ENCODE data around the gene MCM8.

Gene MCM8

DNA sequence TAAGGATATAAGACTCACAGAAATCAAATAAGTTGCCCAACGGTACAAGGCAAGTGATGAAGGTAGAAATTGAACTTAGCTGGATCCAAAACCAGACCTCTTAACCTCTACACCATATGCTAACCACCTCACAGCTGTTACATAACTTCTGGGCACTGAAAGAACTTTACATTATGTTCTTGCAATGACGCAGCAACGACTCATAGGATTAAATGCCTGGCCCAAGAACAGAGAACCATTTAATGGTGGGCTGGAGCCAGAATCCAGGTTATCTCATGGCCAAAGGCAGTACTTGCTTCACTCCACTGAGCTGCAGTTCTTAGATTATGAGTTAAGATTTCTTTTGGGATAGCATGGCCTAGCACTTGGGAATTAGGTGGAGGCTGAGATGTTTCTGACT, 4.5 kb upstream of the MCM8 start:
- H3K79me2 ChIP-seq (ENCODE audit: control insufficient read depth, low read length) = peaks cover 52% of the 10 kb centered on the region
- H3K9me2 ChIP-seq (replicated peaks; ENCODE audit: control insufficient read depth, low read length) = no peaks in the 10 kb centered on the region
- H3K27me3 ChIP-seq (ENCODE audit: control insufficient read depth, low read length) = no peaks in the 10 kb centered on the region
- no peak overlapping the region for H3K27ac ChIP-seq (ENCODE audit: low read depth, low read length)
- H4K20me1 ChIP-seq (ENCODE audit: control insufficient read depth, insufficient read depth, low read depth, low read length) = 0 out of 2 replicates have a peak, but pooled peaks cover 3% of the 10 kb centered on the region
- peaks cover 84% of the 10 kb centered on the region for H3K36me3 ChIP-seq (ENCODE audit: control insufficient read depth, low read length)
- H3K4me1 ChIP-seq (ENCODE audit: control insufficient read depth, low read length) = peaks cover 10% of the 10 kb centered on the region
- H3K4me3 ChIP-seq (ENCODE audit: low read length) = no peak overlapping the region
- TF ChIP-seq, protein P1, sequence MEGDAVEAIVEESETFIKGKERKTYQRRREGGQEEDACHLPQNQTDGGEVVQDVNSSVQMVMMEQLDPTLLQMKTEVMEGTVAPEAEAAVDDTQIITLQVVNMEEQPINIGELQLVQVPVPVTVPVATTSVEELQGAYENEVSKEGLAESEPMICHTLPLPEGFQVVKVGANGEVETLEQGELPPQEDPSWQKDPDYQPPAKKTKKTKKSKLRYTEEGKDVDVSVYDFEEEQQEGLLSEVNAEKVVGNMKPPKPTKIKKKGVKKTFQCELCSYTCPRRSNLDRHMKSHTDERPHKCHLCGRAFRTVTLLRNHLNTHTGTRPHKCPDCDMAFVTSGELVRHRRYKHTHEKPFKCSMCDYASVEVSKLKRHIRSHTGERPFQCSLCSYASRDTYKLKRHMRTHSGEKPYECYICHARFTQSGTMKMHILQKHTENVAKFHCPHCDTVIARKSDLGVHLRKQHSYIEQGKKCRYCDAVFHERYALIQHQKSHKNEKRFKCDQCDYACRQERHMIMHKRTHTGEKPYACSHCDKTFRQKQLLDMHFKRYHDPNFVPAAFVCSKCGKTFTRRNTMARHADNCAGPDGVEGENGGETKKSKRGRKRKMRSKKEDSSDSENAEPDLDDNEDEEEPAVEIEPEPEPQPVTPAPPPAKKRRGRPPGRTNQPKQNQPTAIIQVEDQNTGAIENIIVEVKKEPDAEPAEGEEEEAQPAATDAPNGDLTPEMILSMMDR (IDR thresholded peaks at IDR 0.05; ENCODE audit: low read depth, low read length, poor library complexity, severe bottlenecking) = no peak
- TF ChIP-seq EZH2phosphoT487 (IDR thresholded peaks at IDR 0.05; ENCODE audit: borderline replicate concordance, low read length) = no peak
- no peak overlapping the region for H3K4me2 ChIP-seq (ENCODE audit: low read length)
- H3K9me3 ChIP-seq (ENCODE audit: control insufficient read depth, insufficient read depth, low read length) = no peaks in the 10 kb centered on the region
- no peaks in the 10 kb centered on the region for H3F3A ChIP-seq (ENCODE audit: control insufficient read depth, insufficient read depth)

DNA sequence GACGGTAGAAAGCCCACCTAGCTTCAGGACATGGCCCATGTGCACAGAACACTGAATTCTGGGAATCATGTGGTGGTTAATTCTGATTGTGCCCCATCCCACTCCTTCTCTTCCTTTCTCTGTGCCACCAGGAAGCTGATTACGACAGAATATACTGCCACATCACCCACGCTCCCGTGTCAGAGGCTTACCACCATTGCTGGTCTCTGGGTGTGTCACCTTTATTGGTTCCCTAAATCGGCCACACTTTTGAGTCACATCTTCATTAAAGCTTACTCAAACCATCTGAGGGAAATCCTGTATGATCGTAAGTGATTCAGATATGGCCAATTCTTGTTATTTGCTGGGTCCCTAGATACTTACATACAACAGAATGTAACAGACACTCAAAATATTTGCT, 3.2 kb upstream of the MCM8 start:
- Histone ChIP-seq H3K36me3 (ENCODE audit: control insufficient read depth, low read length) (peaks cover 84% of the 10 kb centered on the region), H3K4me2 (ENCODE audit: low read length) (no peak overlapping the region), H3K9me2 (replicated peaks; ENCODE audit: control insufficient read depth, low read length) (no peaks in the 10 kb centered on the region), H3K4me1 (ENCODE audit: control insufficient read depth, low read length) (peaks cover 18% of the 10 kb centered on the region), H3K27me3 (ENCODE audit: control insufficient read depth, low read length) (no peaks in the 10 kb centered on the region), H3K27ac (ENCODE audit: low read depth, low read length) (no peak overlapping the region), H4K20me1 (ENCODE audit: control insufficient read depth, insufficient read depth, low read depth, low read length) (0 out of 2 replicates have a peak, but pooled peaks cover 3% of the 10 kb centered on the region), H3K9me3 (ENCODE audit: control insufficient read depth, insufficient read depth, low read length) (no peaks in the 10 kb centered on the region), H3K4me3 (ENCODE audit: low read length) (no peak overlapping the region), H3K79me2 (ENCODE audit: control insufficient read depth, low read length) (peaks cover 65% of the 10 kb centered on the region), H3F3A (ENCODE audit: control insufficient read depth, insufficient read depth) (no peaks in the 10 kb centered on the region)
- TF ChIP-seq, protein P1 (IDR thresholded peaks at IDR 0.05; ENCODE audit: low read depth, low read length, poor library complexity, severe bottlenecking) = no peak
- no peak for TF ChIP-seq EZH2phosphoT487 (IDR thresholded peaks at IDR 0.05; ENCODE audit: borderline replicate concordance, low read length)

DNA sequence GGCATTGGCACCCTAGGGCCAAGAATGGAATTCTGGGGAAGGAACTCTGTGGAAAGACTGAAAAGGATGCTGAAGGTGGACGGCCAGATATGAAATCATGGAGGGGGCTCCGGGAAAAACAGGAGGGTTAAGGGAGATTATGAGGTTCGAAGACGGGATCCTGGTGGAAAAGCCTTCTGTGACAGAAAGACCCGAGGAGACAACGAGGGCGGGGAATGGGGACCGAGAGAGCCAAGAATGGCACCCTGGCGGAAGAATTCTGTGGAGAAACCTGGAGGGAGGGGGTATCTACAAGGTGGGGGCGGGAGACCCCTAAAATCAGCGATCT, 545 bp upstream of the MCM8 start:
- Histone ChIP-seq H3F3A (ENCODE audit: control insufficient read depth, insufficient read depth) (no peaks in the 10 kb centered on the region), H3K9me2 (replicated peaks; ENCODE audit: control insufficient read depth, low read length) (no peaks in the 10 kb centered on the region), H3K79me2 (ENCODE audit: control insufficient read depth, low read length) (peaks cover 77% of the 10 kb centered on the region), H3K4me3 (ENCODE audit: low read length) (peak overlapping the region; percentile 94), H3K4me1 (ENCODE audit: control insufficient read depth, low read length) (peaks cover 27% of the 10 kb centered on the region), H3K36me3 (ENCODE audit: control insufficient read depth, low read length) (peaks cover 84% of the 10 kb centered on the region), H3K4me2 (ENCODE audit: low read length) (peak overlapping the region; percentile 91), H3K9me3 (ENCODE audit: control insufficient read depth, insufficient read depth, low read length) (no peaks in the 10 kb centered on the region), H4K20me1 (ENCODE audit: control insufficient read depth, insufficient read depth, low read depth, low read length) (0 out of 2 replicates have a peak, but pooled peaks cover 3% of the 10 kb centered on the region), H3K27me3 (ENCODE audit: control insufficient read depth, low read length) (no peaks in the 10 kb centered on the region), H3K27ac (ENCODE audit: low read depth, low read length) (peak overlapping the region; percentile 17; the same call in 1 of the 2 replicates)
- TF ChIP-seq EZH2phosphoT487 (IDR thresholded peaks at IDR 0.05; ENCODE audit: borderline replicate concordance, low read length) = no peak
- TF ChIP-seq, protein P1 (IDR thresholded peaks at IDR 0.05; ENCODE audit: low read depth, low read length, poor library complexity, severe bottlenecking) = no peak
